Measurements from ENCODE around the gene BEGAIN. TPM values are rescaled to one million over a fixed set of nuclear protein-coding genes. Genes with fewer than 3 reads are reported as not detected.

BEGAIN gene
- total RNA-seq, 1 experiment from 2014 or later, result 3.3 TPM

- Histone ChIP-seq H3K4me3 (ENCODE audit: insufficient read depth, low read depth, low read length) (no peak overlapping the region), H3K27me3 (ENCODE audit: control insufficient read depth, insufficient read depth, low read length) (no peaks in the 10 kb centered on the region), H3K36me3 (replicated peaks; ENCODE audit: control insufficient read depth, insufficient read depth, low read length) (no peaks in the 10 kb centered on the region)
- DNase-seq, result peak; percentile 65
Measured at GRCh38 chr14:100540926-100541620, 46.1 kb downstream of the BEGAIN start.

- H3K27me3 ChIP-seq (ENCODE audit: control insufficient read depth, insufficient read depth, low read length), result no peaks in the 10 kb centered on the region
- H3K4me3 ChIP-seq (ENCODE audit: insufficient read depth, low read depth, low read length), result no peak overlapping the region
- no peaks in the 10 kb centered on the region for H3K36me3 ChIP-seq (replicated peaks; ENCODE audit: control insufficient read depth, insufficient read depth, low read length)
- peak; percentile 91 for DNase-seq
Measured at GRCh38 chr14:100540141-100540925, 46.9 kb downstream of the BEGAIN start.

GRCh38 chr14:100539766-100540140 is 47.5 kb downstream of the BEGAIN start:
- no peak overlapping the region for H3K4me3 ChIP-seq (ENCODE audit: insufficient read depth, low read depth, low read length)
- no peaks in the 10 kb centered on the region for H3K36me3 ChIP-seq (replicated peaks; ENCODE audit: control insufficient read depth, insufficient read depth, low read length)
- DNase-seq, result peak; percentile 50
- no peaks in the 10 kb centered on the region for H3K27me3 ChIP-seq (ENCODE audit: control insufficient read depth, insufficient read depth, low read length)

GRCh38 chr14:100539003-100539660 is 48.1 kb downstream of the BEGAIN start:
- Histone ChIP-seq H3K4me3 (ENCODE audit: insufficient read depth, low read depth, low read length) (no peak overlapping the region), H3K27me3 (ENCODE audit: control insufficient read depth, insufficient read depth, low read length) (no peaks in the 10 kb centered on the region), H3K36me3 (replicated peaks; ENCODE audit: control insufficient read depth, insufficient read depth, low read length) (no peaks in the 10 kb centered on the region)
- peak; percentile 54 for DNase-seq

- peak; percentile 60 for DNase-seq
- Histone ChIP-seq H3K27me3 (ENCODE audit: control insufficient read depth, insufficient read depth, low read length) (no peaks in the 10 kb centered on the region), H3K4me3 (ENCODE audit: insufficient read depth, low read depth, low read length) (no peak overlapping the region), H3K36me3 (replicated peaks; ENCODE audit: control insufficient read depth, insufficient read depth, low read length) (no peaks in the 10 kb centered on the region)
Measured at GRCh38 chr14:100538351-100539002, 48.7 kb downstream of the BEGAIN start.

- Histone ChIP-seq H3K4me3 (ENCODE audit: insufficient read depth, low read depth, low read length) (no peak overlapping the region), H3K36me3 (replicated peaks; ENCODE audit: control insufficient read depth, insufficient read depth, low read length) (no peaks in the 10 kb centered on the region), H3K27me3 (ENCODE audit: control insufficient read depth, insufficient read depth, low read length) (no peaks in the 10 kb centered on the region)
- DNase-seq, result peak; percentile 77
Measured at GRCh38 chr14:100537446-100538350, 49.5 kb downstream of the BEGAIN start.

GRCh38 chr14:100536721-100537445 is 50.3 kb downstream of the BEGAIN start:
- Histone ChIP-seq H3K27me3 (ENCODE audit: control insufficient read depth, insufficient read depth, low read length) (no peaks in the 10 kb centered on the region), H3K4me3 (ENCODE audit: insufficient read depth, low read depth, low read length) (no peak overlapping the region), H3K36me3 (replicated peaks; ENCODE audit: control insufficient read depth, insufficient read depth, low read length) (no peaks in the 10 kb centered on the region)
- peak; percentile 71 for DNase-seq

- H3K36me3 ChIP-seq (replicated peaks; ENCODE audit: control insufficient read depth, insufficient read depth, low read length), result no peaks in the 10 kb centered on the region
- no peaks in the 10 kb centered on the region for H3K27me3 ChIP-seq (ENCODE audit: control insufficient read depth, insufficient read depth, low read length)
- H3K4me3 ChIP-seq (ENCODE audit: insufficient read depth, low read depth, low read length), result no peak overlapping the region
- peak; percentile 33 for DNase-seq
Measured at GRCh38 chr14:100536121-100536510, 51.1 kb downstream of the BEGAIN start.

- Histone ChIP-seq H3K27me3 (ENCODE audit: control insufficient read depth, insufficient read depth, low read length) (no peaks in the 10 kb centered on the region), H3K36me3 (replicated peaks; ENCODE audit: control insufficient read depth, insufficient read depth, low read length) (no peaks in the 10 kb centered on the region), H3K4me3 (ENCODE audit: insufficient read depth, low read depth, low read length) (no peak overlapping the region)
- peak; percentile 30 for DNase-seq
Measured at GRCh38 chr14:100535287-100536120, 51.7 kb downstream of the BEGAIN start.

- Histone ChIP-seq H3K27me3 (ENCODE audit: control insufficient read depth, insufficient read depth, low read length) (no peaks in the 10 kb centered on the region), H3K4me3 (ENCODE audit: insufficient read depth, low read depth, low read length) (no peak overlapping the region), H3K36me3 (replicated peaks; ENCODE audit: control insufficient read depth, insufficient read depth, low read length) (no peaks in the 10 kb centered on the region)
- peak; percentile 70 for DNase-seq
Measured at GRCh38 chr14:100534528-100535286, 52.5 kb downstream of the BEGAIN start.

- no peaks in the 10 kb centered on the region for H3K36me3 ChIP-seq (replicated peaks; ENCODE audit: control insufficient read depth, insufficient read depth, low read length)
- no peaks in the 10 kb centered on the region for H3K27me3 ChIP-seq (ENCODE audit: control insufficient read depth, insufficient read depth, low read length)
- H3K4me3 ChIP-seq (ENCODE audit: insufficient read depth, low read depth, low read length), result no peak overlapping the region
- peak; percentile 34 for DNase-seq
Measured at GRCh38 chr14:100533656-100534485, 53.3 kb downstream of the BEGAIN start.
